B cell (primary cell): ENCODE results near the gene MCEE. TPM values are rescaled to one million over a fixed set of nuclear protein-coding genes. Genes with fewer than 3 reads are reported as not detected.

ENCODE experiments used
- ATAC-seq: fragments of 200-7000 bp; cut with Tn5 transposase; one replicate; pipeline ENCODE4 v1.10.0; 2021; ENCODE audit warnings: low read depth, mild to moderate bottlenecking, moderate number of reproducible peaks, moderate library complexity
- CTCF ChIA-PET: fragments of 350-600 bp; sonication (Branson Sonifier 250); formaldehyde crosslinking; loops from one replicate; lab custom pipeline; 2021; ENCODE audit warnings: antibody characterized with exemption, inconsistent platforms; lab: Charles Lee
- POLR2A ChIA-PET: fragments of 350-600 bp; sonication (Branson Sonifier 250); formaldehyde crosslinking; loops from one replicate; lab custom pipeline; 2021; ENCODE audit warnings: antibody characterized with exemption; lab: Charles Lee
- DNase-seq: peaks from one replicate; pipeline ENCODE4 v3.0.0; 2013
- H2AFZ ChIP-seq: 2 replicates; pipeline ENCODE4 v1.6.1; 2012; ENCODE audit warnings: mild to moderate bottlenecking, low read depth, low read length; ENCODE audit not compliant: insufficient read depth, poor library complexity, severe bottlenecking
- H3K27ac ChIP-seq, 2 donors: 1 replicate in 1 of 2; 2 replicates in 1 of 2; pipeline ENCODE4 v1.5.1; 2012 to 2013; ENCODE audit warnings: low read length in 2 of 2, mild to moderate bottlenecking in 2 of 2, moderate library complexity in 1 of 2
- H3K27me3 ChIP-seq, 4 experiments: fragments of 200-600 bp in 1 of 4; sonication (generic) in 1 of 4; replicated peaks in 1 of 4; 1 replicate in 2 of 4; 2 replicates in 2 of 4; pipeline versions ENCODE4 v1.6.1 to v1.7.0; 2013 to 2016; ENCODE audit warnings: low read length in 3 of 4, mild to moderate bottlenecking in 2 of 4, mixed read lengths in 1 of 4, moderate library complexity in 1 of 4; ENCODE audit not compliant: insufficient read depth in 4 of 4, control insufficient read depth in 3 of 4; ENCODE audit errors: control extremely low read depth in 1 of 4
- H3K36me3 ChIP-seq, 2 experiments: replicated peaks in 1 of 2; 1 replicate in 1 of 2; 2 replicates in 1 of 2; pipeline versions ENCODE4 v1.6.1 to v1.7.1; 2013; ENCODE audit warnings: low read length in 1 of 2; ENCODE audit not compliant: insufficient read depth in 2 of 2, control insufficient read depth in 1 of 2; ENCODE audit errors: control extremely low read depth in 1 of 2, extremely low read depth in 1 of 2
- H3K4me1 ChIP-seq, 2 donors: fragments of 200-600 bp in 1 of 2; sonication (generic) in 1 of 2; 1 replicate in 1 of 2; 2 replicates in 1 of 2; pipeline versions ENCODE4 v1.5.1 to v1.6.1; 2013 to 2017; ENCODE audit warnings: low read length in 2 of 2; ENCODE audit not compliant: control insufficient read depth in 2 of 2, insufficient read depth in 2 of 2
- H3K4me2 ChIP-seq: replicated peaks from 2 replicates; pipeline ENCODE3; 2012; ENCODE audit warnings: mild to moderate bottlenecking, low read depth, low read length; ENCODE audit not compliant: poor library complexity, severe bottlenecking
- H3K4me3 ChIP-seq, 5 experiments: fragments of 200-600 bp in 1 of 5; sonication (generic) in 1 of 5; 1 replicate in 3 of 5; 2 replicates in 2 of 5; pipeline versions ENCODE4 v1.5.1 to v1.7.0; 2011 to 2016; ENCODE audit warnings: low read length in 4 of 5, mild to moderate bottlenecking in 4 of 5, low read depth in 2 of 5, control low read depth in 1 of 5, moderate library complexity in 1 of 5; ENCODE audit not compliant: insufficient read depth in 1 of 5; ENCODE audit errors: control extremely low read depth in 1 of 5, extremely low read depth in 1 of 5
- H3K79me2 ChIP-seq: fragments of 200-600 bp; sonication (generic); one replicate; pipeline ENCODE4 v1.6.0; 2016; ENCODE audit warnings: low read length; ENCODE audit not compliant: control insufficient read depth, insufficient read depth
- H3K9ac ChIP-seq: fragments of 200-600 bp; sonication (generic); 2 replicates; pipeline ENCODE4 v1.6.1; 2017; ENCODE audit warnings: mild to moderate bottlenecking, low read length, moderate library complexity
- H3K9me3 ChIP-seq, 3 donors: one replicate each; pipeline versions ENCODE4 v1.6.1 to v1.7.1; 2013; ENCODE audit warnings: low read length in 2 of 3; ENCODE audit not compliant: control insufficient read depth in 2 of 3, insufficient read depth in 1 of 3; ENCODE audit errors: control extremely low read depth in 1 of 3
- H4K20me1 ChIP-seq: 2 replicates; pipeline ENCODE4 v1.6.0; 2012; ENCODE audit warnings: mild to moderate bottlenecking, low read length; ENCODE audit not compliant: insufficient read depth, control insufficient read depth, poor library complexity, severe bottlenecking
- H3K27ac Mint-ChIP-seq: one replicate; pipeline ENCODE4 v1.8.0; 2021; ENCODE audit warnings: mixed read lengths
- H3K27me3 Mint-ChIP-seq: one replicate; pipeline ENCODE4 v1.8.0; 2021; ENCODE audit warnings: mixed read lengths
- H3K4me1 Mint-ChIP-seq: one replicate; pipeline ENCODE4 v1.8.0; 2021; ENCODE audit warnings: mixed read lengths
- H3K4me3 Mint-ChIP-seq: one replicate; pipeline ENCODE4 v1.8.0; 2021; ENCODE audit warnings: mixed read lengths
- H3K9me3 Mint-ChIP-seq: one replicate; pipeline ENCODE4 v1.8.0; 2022; ENCODE audit warnings: mixed read lengths; ENCODE audit not compliant: insufficient read depth
- EZH2 ChIP-seq: IDR thresholded peaks from 2 replicates; pipeline ENCODE4 v1.6.1; 2012; ENCODE audit warnings: borderline replicate concordance, low read depth, mild to moderate bottlenecking, moderate library complexity, low read length; ENCODE audit not compliant: insufficient read depth, poor library complexity, severe bottlenecking
- WGBS: methylation state at CpG from one replicate; pipeline ENCODE4 v1.1.5; 2013; ENCODE audit warnings: missing lambda C conversion rate; ENCODE audit not compliant: insufficient coverage; 5-methylcytosine and 5-hydroxymethylcytosine counted together
- intact Hi-C: fragments of 100-400 bp; cut with micrococcal nuclease; formaldehyde crosslinking; loops from one replicate; pipeline ENCODE4 v1.10.0; 2022
- polyA plus RNA-seq: library from polyadenylated mRNA; depleted of rRNA; stranded (reverse); fragments of >200 nt; gene quantifications from 2 replicates; pipeline ENCODE4 v1.2.3, GENCODE V29; 2012
- total RNA-seq, 2 donors: library from RNA; stranded (reverse); fragments of 120-200 nt in 1 of 2; gene quantifications; 1 replicate in 1 of 2; 2 replicates in 1 of 2; pipeline versions ENCODE4 v1.2.3 to v1.2.4, GENCODE V29; 2013 to 2022
- TF ChIP-seq, protein P1 (sequence below): fragments of 200-600 bp; IDR thresholded peaks from one replicate; pipeline ENCODE4 v1.8.0; 2022; ENCODE audit warnings: antibody characterized with exemption, mild to moderate bottlenecking

MCEE gene
- total and polyA plus RNA-seq, 2 donors (not counting 1 experiment from before 2014, with no cell fraction given), result 13.1 to 17.6 TPM

DNA sequence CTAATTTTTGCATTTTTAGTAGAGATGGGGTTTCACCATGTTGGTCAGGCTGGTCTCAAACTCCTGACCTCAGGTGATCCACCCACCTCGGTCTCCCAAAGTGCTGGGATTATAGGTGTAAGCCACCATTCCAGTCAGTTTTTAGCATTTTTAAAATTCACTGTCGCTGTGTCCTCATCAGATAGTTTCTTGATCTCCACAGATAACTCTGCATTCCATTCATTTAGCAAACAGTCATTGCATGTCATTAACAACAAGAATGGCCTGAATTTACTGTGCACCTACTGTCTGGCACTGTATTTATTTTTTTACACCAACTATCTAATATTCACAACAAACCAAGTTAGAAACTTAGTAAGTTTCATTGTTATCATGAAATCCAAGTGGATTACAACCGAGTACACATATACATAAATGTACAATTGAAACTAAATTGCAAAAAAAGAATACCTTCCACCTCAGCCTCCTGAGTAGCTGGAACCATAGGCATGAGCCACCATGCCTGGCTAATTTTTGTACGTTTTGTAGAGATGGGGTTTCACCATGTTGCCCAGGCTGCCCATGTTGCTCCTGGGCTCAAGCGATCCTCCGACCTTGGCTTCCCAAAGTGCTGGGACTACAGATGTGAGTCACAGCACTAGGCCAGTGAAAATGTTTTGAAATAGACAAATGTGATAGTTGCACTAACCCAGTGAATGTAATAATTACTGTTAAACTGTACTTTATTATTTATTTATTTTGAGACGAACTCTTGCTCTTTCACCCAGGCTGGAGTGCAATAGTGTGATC lies 4.3 kb downstream of the MCEE start:
- 94% methylated on average over 5 of the region's 7 CpGs for WGBS

More for the DNA sequence above, 4.3 kb downstream of the MCEE start:
- no peaks in the 10 kb centered on the region for H4K20me1 ChIP-seq
- DNase-seq, result no peak
- Mint-ChIP-seq H3K4me3 (no peak overlapping the region), H3K4me1 (peaks cover 19% of the 10 kb centered on the region), H3K27me3 (no peaks in the 10 kb centered on the region), H3K27ac (no peak overlapping the region), H3K9me3 (no peaks in the 10 kb centered on the region)
- no peaks in the 10 kb centered on the region for H3K27me3 ChIP-seq
- peaks cover 2 to 12% of the 10 kb centered on the region in 2 experiments for H3K36me3 ChIP-seq
- H3K27ac ChIP-seq, result no peak overlapping the region
- peaks cover 28% of the 10 kb centered on the region for H3K79me2 ChIP-seq
- intact Hi-C loops, result no loop called here
- CTCF ChIA-PET, result no interaction called here
- no peak overlapping the region for H3K4me2 ChIP-seq
- ATAC-seq, result no peak
- no peak overlapping the region for H2AFZ ChIP-seq
- H3K4me3 ChIP-seq, result no peak overlapping the region
- no peaks in the 10 kb centered on the region for H3K9me3 ChIP-seq
- TF ChIP-seq, protein P1, sequence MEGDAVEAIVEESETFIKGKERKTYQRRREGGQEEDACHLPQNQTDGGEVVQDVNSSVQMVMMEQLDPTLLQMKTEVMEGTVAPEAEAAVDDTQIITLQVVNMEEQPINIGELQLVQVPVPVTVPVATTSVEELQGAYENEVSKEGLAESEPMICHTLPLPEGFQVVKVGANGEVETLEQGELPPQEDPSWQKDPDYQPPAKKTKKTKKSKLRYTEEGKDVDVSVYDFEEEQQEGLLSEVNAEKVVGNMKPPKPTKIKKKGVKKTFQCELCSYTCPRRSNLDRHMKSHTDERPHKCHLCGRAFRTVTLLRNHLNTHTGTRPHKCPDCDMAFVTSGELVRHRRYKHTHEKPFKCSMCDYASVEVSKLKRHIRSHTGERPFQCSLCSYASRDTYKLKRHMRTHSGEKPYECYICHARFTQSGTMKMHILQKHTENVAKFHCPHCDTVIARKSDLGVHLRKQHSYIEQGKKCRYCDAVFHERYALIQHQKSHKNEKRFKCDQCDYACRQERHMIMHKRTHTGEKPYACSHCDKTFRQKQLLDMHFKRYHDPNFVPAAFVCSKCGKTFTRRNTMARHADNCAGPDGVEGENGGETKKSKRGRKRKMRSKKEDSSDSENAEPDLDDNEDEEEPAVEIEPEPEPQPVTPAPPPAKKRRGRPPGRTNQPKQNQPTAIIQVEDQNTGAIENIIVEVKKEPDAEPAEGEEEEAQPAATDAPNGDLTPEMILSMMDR, result no peak
- no peak for TF ChIP-seq EZH2
- POLR2A ChIA-PET, result no interaction called here
- no peak overlapping the region for H3K9ac ChIP-seq
- H3K4me1 ChIP-seq, result peaks cover 7 to 11% of the 10 kb centered on the region in 2 donors
